ENCODE results near the gene G6PC3. TPM values are rescaled to one million over a fixed set of nuclear protein-coding genes. Genes with fewer than 3 reads are reported as not detected.
"Not testable (repeated sequence)": the region's sequence is repeated elsewhere in the genome, so short reads cannot be mapped to it uniquely, and the experiment has no call there.

Gene G6PC3
- total RNA-seq, 8 experiments from 2014 or later: 43.6 to 194 (median 63.4) TPM

GRCh38 chr17:44039829-44040635, 30.5 kb upstream of the G6PC3 start:
- in situ Hi-C loops (cut with MboI; ENCODE audit: low pct_unique_long_range_greater_than_20kb in 2 of 9, low sequenced_read_pairs in 9 of 9, unreplicated experiment in 9 of 9): no loop called here
- 56 to 100% (median 92%) methylated on average over 1 to 4 of the region's 6 CpGs; no CpG with 5 or more reads in 2 of the 10 experiments for WGBS, 10 experiments

GRCh38 chr17:44043272-44043696, 27.3 kb upstream of the G6PC3 start:
- in situ Hi-C loops (cut with MboI; ENCODE audit: low pct_unique_long_range_greater_than_20kb in 2 of 9, low sequenced_read_pairs in 9 of 9, unreplicated experiment in 9 of 9): no loop called here

More at GRCh38 chr17:44039829-44040635, 30.5 kb upstream of the G6PC3 start:
- Histone ChIP-seq H3K4me1 (replicated peaks in 1 of 2) (peaks cover 0 to 12% of the 10 kb centered on the region in 2 donors), H3K27ac (no peak overlapping the region), H3K4me3 (no peak overlapping the region)
- ATAC-seq (replicated peaks in 6 of 8): no peak

GRCh38 chr17:44044071-44044470, 26.5 kb upstream of the G6PC3 start:
- WGBS, 10 experiments: 20 to 100% (median 80%) methylated on average over 1 of the region's 1 CpG; no CpG with 5 or more reads in 5 of the 10 experiments
- in situ Hi-C loops (cut with MboI; ENCODE audit: low pct_unique_long_range_greater_than_20kb in 2 of 9, low sequenced_read_pairs in 9 of 9, unreplicated experiment in 9 of 9): no loop called here
- peaks cover 0 to 12% of the 10 kb centered on the region in 2 donors for H3K4me1 ChIP-seq (replicated peaks in 1 of 2)
- peak in 2 of 8 experiments; percentile 12 to 24 for ATAC-seq (replicated peaks in 6 of 8)
- H3K4me3 ChIP-seq: no peak overlapping the region
- H3K27ac ChIP-seq: no peak overlapping the region

More at GRCh38 chr17:44043272-44043696, 27.3 kb upstream of the G6PC3 start:
- 8 to 100% (median 80%) methylated on average over 1 to 4 of the region's 4 CpGs; no CpG with 5 or more reads in 3 of the 10 experiments for WGBS, 10 experiments
- Histone ChIP-seq H3K27ac (no peak overlapping the region), H3K4me1 (replicated peaks in 1 of 2) (peaks cover 0 to 12% of the 10 kb centered on the region in 2 donors), H3K4me3 (no peak overlapping the region)
- ATAC-seq (replicated peaks in 6 of 8): peak in 3 of 8 experiments; percentile 38 to 82 (median 51)

GRCh38 chr17:44045486-44045885, 25.0 kb upstream of the G6PC3 start:
- Histone ChIP-seq H3K4me3 (no peak overlapping the region), H3K4me1 (replicated peaks in 1 of 2) (peaks cover 0 to 12% of the 10 kb centered on the region in 2 donors), H3K27ac (no peak overlapping the region)
- in situ Hi-C loops (cut with MboI; ENCODE audit: low pct_unique_long_range_greater_than_20kb in 2 of 9, low sequenced_read_pairs in 9 of 9, unreplicated experiment in 9 of 9): no loop called here
- 69 to 95% (median 85%) methylated on average over 2 to 3 of the region's 4 CpGs; no CpG with 5 or more reads in 6 of the 10 experiments for WGBS, 10 experiments
- ATAC-seq (replicated peaks in 6 of 8): no peak

- in situ Hi-C loops (cut with MboI; ENCODE audit: low pct_unique_long_range_greater_than_20kb in 2 of 9, low sequenced_read_pairs in 9 of 9, unreplicated experiment in 9 of 9); H3K4me1 ChIP-seq (replicated peaks in 1 of 2); ATAC-seq (replicated peaks in 6 of 8); H3K4me3 ChIP-seq; H3K27ac ChIP-seq: not testable (repeated sequence)
- WGBS, 10 experiments: 100% methylated on average over 2 of the region's 7 CpGs; no CpG with 5 or more reads in 9 of the 10 experiments
These were observed 23.6 kb upstream of the G6PC3 start for GRCh38 chr17:44046893-44047292.

DNA sequence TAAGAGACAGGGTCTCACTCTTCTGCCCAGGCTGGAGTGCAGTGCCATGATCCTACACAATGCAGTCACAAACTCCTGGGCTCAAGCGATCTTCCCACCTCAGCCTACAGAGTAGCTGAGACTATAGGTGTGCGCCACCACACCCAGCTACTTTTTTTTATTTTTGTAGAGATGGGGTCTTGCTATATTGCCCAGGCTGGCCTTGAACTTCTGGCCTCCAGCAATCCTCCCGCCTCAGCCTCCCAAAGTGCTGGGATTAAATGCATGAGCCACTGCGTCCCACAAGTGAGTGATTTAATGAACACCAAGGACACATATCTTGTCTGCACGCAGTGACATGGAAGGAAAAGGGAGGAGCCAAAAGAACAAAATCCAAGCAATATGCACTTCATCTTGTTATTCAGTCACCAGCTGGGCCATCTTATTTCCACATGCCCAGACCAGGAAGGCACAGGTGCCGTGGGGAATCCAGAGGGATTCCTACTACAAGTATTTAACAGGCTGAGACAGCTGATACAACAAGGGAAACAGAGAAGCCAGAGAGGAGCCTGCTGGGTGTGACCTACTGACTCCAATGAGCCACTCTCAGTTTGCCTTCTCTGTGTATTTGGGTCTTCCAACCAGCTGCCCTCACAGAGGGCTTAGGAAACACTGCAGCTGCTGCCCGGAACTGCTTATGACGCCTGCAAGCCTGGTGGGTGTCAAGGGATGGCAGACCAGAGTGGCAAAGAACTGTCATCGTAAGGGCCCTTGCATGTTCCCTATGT, 21.1 kb upstream of the G6PC3 start:
- in situ Hi-C loops (cut with MboI; ENCODE audit: low pct_unique_long_range_greater_than_20kb in 2 of 9, low sequenced_read_pairs in 9 of 9, unreplicated experiment in 9 of 9): no loop called here
- H3K27ac ChIP-seq: no peak overlapping the region
- no peak overlapping the region for H3K4me3 ChIP-seq
- H3K4me1 ChIP-seq (replicated peaks in 1 of 2): peaks cover 0 to under 1% of the 10 kb centered on the region in 2 donors
- 93 to 100% (median 97%) methylated on average over 1 to 5 of the region's 9 CpGs; no CpG with 5 or more reads in 2 of the 10 experiments for WGBS, 10 experiments
- no peak for ATAC-seq (replicated peaks in 6 of 8)

DNA sequence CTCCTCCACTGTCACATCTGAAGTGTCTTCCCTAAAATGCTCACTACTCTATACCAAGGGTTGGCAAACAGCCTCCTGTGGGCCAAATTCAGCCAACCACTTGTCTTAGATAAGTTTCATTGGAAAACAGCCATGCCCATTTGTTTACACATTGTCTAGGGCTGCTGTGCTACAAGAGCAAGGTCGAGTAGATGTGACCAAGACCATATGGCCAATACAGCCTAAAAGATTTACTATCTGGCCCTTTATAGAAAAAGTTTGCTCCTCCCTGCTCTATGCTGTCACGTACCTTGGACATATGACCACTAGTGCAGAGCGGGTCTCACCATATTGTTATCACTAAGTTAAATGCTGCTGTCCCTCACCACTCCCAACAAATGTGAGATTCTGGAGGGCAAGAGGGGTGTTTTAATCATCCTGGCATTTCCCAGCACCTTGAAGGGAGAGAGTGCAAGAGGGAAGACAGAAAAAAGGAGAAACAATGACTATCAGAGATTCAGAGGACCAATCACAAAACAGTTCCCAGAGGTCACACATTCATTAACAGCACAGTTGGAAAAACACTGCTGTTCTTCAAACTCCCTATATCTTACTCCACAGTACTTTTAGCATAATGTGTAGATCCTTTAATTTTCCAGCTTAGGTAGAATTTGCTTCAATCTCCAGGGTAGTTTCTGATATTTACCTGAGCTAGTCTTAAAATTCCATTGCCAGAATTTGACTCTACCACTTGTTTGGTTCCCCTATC, 17.2 kb upstream of the G6PC3 start:
- Histone ChIP-seq H3K4me1 (replicated peaks in 1 of 2) (no peaks in the 10 kb centered on the region), H3K4me3 (no peak overlapping the region), H3K27ac (no peak overlapping the region)
- in situ Hi-C loops (cut with MboI; ENCODE audit: low pct_unique_long_range_greater_than_20kb in 2 of 9, low sequenced_read_pairs in 9 of 9, unreplicated experiment in 9 of 9): no loop called here
- 50 to 100% (median 70%) methylated on average over 1 to 3 of the region's 3 CpGs; no CpG with 5 or more reads in 1 of the 10 experiments for WGBS, 10 experiments
- no peak for ATAC-seq (replicated peaks in 6 of 8)

DNA sequence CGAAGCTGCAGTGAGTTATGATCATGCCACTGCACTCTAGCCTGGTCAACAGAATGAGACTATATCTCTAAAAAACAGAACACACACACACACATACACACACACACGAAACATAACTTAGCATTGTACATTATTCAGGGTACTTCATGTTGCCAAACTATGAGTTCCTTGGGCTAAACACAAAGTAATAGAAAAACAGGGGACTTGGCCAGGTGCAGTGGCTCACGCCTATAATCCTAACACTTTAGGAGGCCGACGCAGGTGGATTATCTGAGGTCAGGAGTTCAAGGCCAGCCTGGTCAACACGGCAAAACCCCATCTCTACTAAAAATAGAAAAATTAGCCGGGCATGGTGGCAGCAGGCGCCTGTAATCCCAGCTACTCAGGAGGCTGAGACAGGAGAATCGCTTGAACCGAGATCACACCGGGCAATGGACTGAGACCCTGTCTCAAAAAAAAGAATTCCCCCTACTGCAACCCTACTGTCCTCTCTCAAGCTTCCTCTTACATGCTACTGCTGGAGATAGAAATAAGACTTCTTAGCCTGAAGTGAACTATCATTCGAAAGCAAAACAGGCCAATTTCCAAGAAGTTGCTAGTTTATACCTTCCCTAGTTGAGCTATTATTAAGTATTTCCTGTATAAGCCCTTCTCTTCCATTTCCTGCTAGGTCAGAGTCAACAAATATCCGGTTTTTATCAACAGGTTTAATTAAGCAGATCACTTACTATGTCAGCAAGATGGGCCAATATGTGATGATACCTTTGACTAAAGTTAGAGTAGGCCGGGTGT, 11.2 kb upstream of the G6PC3 start:
- WGBS, 10 experiments: 80 to 100% (median 98%) methylated on average over 1 to 10 of the region's 14 CpGs; no CpG with 5 or more reads in 1 of the 10 experiments
- no peak overlapping the region for H3K4me3 ChIP-seq
- H3K4me1 ChIP-seq (replicated peaks in 1 of 2): no peaks in the 10 kb centered on the region
- ATAC-seq (replicated peaks in 6 of 8): no peak
- in situ Hi-C loops (cut with MboI; ENCODE audit: low pct_unique_long_range_greater_than_20kb in 2 of 9, low sequenced_read_pairs in 9 of 9, unreplicated experiment in 9 of 9): no loop called here
- no peak overlapping the region for H3K27ac ChIP-seq

GRCh38 chr17:44061446-44061845, 9.1 kb upstream of the G6PC3 start:
- Histone ChIP-seq H3K4me3 (no peak overlapping the region), H3K4me1 (replicated peaks in 1 of 2) (peaks cover 4 to 10% of the 10 kb centered on the region in 2 donors), H3K27ac (no peak overlapping the region)
- in situ Hi-C loops (cut with MboI; ENCODE audit: low pct_unique_long_range_greater_than_20kb in 2 of 9, low sequenced_read_pairs in 9 of 9, unreplicated experiment in 9 of 9): no loop called here
- 9 to 100% (median 85%) methylated on average over 1 of the region's 1 CpG; no CpG with 5 or more reads in 2 of the 10 experiments for WGBS, 10 experiments
- no peak for ATAC-seq (replicated peaks in 6 of 8)

DNA sequence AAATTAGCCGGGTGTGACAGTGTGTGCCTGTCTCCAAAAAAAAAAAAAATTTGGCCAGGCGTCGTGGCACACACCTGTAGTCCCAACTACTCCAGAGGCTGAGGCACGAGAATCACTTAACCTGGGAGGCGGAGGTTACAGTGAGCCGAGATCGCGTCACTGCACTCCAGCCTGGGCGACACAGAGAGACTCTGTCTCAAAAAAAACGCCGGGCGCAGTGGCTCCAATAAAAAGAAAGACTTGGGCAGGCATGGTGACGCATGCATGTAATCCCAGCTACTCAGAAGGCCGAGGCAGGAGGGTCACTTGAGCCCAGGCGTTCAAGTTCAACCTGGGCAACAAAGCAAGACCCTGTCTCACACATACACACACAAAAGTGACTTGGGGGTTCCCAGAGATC, 7.7 kb upstream of the G6PC3 start:
- ATAC-seq (replicated peaks in 6 of 8): no peak
- WGBS, 10 experiments: 92 to 100% (median 95%) methylated on average over 3 to 12 of the region's 15 CpGs; no CpG with 5 or more reads in 2 of the 10 experiments
- peaks cover 8 to 14% of the 10 kb centered on the region in 2 donors for H3K4me1 ChIP-seq (replicated peaks in 1 of 2)
- no peak overlapping the region for H3K4me3 ChIP-seq
- H3K27ac ChIP-seq: no peak overlapping the region
- in situ Hi-C loops (cut with MboI; ENCODE audit: low pct_unique_long_range_greater_than_20kb in 2 of 9, low sequenced_read_pairs in 9 of 9, unreplicated experiment in 9 of 9): no loop called here

DNA sequence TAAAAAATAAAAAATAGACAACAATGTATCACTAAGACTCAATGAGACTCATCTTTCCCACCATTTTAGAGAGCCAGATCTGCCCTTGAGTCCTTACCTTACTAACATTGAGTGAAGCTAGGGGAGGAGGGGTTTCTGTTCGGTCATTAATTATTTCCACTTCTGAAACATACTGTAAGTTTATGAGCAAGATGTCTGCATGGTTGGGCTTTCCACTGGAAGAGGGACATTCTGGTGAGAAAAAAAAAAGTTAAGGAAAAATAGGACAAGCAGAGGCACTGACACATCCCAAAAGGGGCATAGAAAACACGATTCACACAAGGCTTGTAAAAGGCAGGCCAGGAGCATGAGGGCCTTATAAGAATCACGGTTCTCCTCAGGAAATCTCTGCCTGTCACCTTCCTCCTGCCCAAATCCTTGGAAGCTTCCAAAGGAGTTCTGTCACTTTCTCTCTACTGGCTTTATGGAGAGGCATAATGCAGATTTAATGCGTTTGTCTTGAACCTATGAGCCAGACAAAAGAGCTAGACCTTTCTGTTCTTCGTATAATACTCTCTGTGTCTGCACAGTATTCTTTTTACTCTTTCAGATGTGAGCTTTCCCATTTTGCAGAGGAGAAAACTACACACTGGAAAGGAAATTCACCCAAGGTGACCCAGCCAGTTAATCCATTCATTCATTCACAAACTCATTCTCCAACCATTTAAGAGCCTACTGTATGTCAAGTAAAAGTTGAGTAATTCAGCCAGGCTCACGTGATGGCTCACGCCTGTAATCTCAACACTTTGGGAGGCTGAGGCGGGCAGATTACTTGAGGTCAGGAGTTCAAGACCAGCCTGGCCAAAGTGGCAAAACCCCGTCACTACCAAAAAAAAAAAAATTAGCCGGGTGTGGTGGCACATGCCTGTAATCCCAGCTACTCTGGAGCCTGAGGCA, 6.6 kb upstream of the G6PC3 start:
- Histone ChIP-seq H3K4me3 (no peak overlapping the region), H3K4me1 (replicated peaks in 1 of 2) (peaks cover 8 to 14% of the 10 kb centered on the region in 2 donors), H3K27ac (no peak overlapping the region)
- no peak for ATAC-seq (replicated peaks in 6 of 8)
- in situ Hi-C loops (cut with MboI; ENCODE audit: low pct_unique_long_range_greater_than_20kb in 2 of 9, low sequenced_read_pairs in 9 of 9, unreplicated experiment in 9 of 9): no loop called here
- WGBS, 10 experiments: 45 to 80% (median 65%) methylated on average over 1 to 9 of the region's 10 CpGs
